Measurements from ENCODE around the gene SASH1.
A peak's percentile ranks its signal among the peaks of the same experiment; 100 is the strongest.

SASH1 gene

DNA sequence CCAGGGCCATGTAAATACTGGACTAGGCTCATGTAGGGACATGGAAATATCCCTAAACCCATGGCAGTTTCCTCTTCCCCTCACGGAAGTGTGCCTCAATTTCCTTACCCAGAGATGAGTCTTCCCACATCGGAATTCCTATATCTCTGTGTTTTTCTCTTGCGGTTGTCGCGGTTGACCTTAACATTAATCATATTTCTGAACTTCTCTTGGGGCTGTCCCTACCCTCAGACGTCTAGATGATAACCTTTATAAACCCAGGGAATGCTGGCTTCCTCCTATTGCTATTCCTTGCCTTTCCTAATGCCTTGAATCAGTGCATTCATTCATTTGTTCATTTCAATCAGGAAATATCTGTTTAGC lies 160.1 kb downstream of the SASH1 start:
- DNase-seq, result no peak

DNA sequence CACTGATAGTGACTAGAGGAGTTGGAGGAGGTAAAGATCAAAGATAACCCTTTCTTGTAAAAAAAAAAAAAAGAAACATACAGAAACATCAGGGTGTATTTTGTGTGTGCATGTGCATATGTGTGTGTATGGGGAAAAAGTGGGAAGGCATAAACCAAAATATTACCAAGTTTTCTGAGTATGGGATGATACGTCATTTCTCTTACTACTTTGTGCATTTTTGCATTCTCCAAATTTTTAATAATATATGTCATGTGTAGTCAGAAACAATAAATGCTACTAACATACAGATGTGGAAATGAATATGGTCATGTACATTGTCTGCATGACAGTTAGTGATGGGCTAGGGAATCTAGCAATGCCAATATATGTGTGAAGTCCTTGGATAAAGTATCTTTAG lies 161.1 kb downstream of the SASH1 start:
- DNase-seq, result no peak

DNA sequence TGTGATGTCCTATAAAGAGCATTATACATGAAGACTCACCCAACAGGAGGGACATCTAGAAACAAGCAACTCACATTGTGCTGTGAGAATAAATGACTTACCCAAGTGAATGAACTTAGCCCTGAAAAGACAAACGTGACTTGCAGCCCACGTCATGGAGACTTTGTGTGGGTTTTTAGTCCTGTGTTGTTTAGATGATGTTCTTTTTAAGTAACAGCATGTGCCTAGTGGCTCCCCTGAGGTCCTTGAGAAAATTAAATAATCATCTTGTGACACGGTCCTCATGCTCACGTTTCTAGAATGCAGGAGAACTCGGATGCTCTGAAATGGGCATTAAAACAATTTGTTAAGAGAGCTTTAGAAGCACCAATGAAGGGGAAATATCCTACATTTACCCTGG lies 165.1 kb downstream of the SASH1 start:
- DNase-seq, result no peak

DNA sequence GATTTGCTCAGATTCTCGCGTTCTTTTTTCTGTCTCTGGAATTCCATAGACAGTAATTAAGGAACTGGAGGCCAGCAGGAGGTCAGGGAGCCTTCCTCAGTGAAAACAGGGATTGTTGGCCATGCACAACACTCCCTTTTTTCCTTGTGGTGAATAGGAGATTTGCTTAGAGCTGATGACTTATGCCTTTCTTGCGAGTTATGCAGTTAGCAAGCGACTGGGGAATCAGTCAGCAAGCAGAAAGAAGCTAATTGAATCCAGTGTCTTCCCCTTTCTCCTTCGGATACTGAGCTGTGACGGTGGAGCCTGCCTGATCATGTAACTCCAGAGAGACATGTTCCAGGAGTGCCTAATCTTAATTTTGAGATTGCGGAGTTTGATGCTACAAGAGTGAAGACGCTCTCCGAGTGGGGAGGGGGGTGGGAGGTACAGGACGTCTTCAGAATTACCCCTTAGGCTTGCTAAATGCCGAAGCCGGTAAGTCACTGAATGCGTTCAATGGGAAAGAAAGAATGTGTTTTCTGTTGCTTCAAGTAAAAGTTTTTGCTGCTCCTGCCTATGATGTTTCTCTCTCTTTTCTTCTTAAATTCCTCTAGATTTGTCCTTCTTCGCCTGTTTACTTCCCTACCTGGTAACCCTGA lies 165.9 kb downstream of the SASH1 start:
- no peak for DNase-seq

DNA sequence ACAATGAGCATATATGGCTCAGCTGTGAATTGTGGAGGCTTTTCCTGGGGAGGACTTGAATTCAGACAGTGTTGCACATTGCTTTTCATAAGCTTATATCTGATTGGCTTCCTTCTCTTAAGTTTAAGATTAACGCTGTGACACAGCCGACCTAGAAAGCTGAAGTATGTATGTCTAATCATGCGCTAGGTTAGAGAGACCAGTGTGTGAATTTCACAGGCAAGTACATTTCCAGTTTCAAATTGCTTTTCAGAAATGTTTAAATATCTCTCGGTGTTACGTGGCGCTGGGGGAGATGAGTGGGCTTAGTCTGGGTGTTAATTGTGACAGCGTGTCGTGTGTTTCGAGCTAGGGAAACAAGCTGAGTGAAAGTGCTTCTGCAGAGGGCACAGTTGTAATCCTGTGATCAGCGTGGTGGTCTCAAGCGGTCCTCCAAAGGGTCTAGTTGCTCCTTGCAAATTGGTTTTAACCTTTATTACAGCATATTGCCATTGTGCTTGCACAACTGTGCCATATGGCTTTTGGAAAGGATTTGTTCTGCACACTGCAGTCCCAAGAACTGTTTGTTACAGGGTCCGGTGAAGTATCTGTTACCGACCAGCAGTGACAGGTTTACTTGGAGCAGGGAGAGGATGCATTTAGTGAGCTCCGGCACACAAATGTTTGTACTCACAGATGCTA lies 166.6 kb downstream of the SASH1 start:
- DNase-seq, result no peak

DNA sequence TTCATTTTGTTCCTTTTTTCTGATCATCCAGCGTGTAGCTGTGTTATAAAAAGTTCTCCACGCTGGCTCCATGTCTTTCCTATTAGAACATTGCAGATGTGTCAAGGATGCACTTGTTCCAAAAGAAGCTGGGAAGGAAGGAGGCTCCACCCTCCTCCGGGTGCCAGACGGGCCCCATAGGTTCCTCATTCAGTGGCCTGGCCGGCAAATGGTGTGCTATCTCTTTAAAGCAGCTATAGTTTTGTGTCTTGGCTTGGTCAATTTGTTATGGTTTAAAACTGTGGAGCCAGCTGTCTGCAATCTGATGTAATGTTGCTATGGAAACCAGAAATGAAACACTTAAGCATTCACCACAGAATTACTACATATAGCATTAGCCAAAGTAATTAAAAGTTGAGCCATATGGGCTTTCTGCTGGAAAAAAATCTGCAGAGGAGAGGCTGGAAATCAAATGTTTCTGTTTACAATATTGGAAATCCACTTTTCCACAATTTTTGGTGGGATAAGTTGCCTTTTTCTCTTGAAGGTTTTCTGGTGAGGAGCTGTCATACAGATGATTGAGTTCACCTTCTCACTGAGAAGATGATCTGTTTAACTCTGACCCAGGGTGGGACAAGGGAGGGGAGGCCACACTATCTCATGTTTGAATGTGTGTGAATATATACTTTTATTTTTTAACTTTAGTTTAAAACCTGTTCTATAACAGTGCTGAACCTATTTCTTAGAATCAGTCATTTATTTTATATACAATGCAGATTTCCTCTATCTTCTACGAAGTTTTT lies 167.4 kb downstream of the SASH1 start:
- DNase-seq, result no peak

DNA sequence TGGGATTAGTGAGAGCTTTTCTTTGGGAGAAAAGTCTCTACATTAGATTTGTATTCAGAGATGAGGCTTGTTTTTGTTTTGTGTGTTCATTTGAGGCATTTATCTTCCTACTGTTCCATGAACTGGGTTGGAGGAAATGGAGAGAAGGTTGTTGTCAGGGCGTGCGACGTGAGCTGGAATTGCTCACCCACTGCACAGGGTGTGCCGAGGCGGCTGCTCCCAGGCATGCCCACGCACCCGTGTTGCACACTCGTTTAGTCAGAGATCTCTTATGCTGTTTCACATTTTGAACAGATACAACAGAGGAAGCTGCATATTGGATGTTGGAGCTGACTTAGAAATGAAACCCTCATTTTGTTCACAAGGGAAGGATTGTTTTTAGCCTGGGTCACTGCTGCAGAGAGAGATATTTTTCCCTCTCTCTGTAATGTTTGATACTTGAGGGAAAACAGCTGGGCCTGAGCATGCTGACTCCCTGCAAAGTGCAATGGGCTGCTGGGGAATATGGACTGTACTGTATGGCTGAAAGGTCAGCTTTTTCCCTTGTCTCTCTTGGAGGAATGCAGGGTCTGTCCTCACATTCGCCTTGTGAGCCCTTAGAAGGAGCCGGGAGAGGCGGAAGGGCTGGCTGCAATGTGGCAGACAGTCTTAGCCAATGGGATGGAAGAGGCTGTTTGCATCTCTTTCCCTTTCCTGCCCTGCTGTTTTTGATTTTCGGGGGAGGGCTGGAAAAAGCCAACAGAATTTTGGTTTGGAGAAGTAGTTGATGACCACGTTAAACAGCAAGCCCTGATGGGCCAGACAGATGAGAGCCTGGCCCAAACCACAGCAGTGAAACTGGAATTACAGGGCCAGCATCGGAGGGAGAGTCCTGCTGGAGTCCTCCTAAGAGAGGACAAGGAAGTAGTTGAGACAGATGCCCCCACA lies 170.8 kb downstream of the SASH1 start:
- DNase-seq, result no peak

DNA sequence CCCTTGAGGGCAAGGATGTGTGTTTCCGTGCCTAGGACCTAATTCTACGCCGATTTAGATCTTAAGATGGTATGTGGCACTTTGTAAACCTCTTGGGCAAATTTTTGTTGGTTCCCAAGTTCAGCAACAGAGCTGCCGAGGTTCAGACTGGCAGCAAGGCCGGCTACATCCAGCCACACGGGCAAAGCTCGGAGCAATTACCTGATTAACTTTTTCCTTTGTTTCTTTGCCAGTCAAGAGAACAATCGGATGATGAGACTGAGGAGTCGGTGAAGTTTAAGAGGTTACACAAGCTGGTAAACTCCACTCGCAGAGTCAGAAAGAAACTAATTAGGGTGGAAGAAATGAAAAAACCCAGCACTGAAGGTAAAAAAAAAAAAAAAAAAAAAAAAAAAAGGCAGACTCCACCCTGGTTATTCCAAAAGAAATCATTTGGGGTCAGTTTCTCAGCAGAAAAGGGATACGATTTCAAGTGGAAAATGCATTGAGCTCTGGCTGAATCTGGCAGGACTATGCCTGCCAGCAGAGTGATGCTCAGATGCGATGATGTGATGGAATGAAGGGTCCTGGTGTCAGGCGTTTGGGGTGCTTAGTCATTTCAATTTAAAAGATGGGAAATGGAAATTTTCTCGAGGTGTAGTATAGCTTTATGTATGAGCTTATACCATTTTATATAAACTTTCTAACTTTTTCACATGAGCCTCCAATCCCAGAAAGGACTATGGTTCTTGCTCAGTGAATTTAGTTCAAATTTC lies 171.6 kb downstream of the SASH1 start:
- no peak for DNase-seq

DNA sequence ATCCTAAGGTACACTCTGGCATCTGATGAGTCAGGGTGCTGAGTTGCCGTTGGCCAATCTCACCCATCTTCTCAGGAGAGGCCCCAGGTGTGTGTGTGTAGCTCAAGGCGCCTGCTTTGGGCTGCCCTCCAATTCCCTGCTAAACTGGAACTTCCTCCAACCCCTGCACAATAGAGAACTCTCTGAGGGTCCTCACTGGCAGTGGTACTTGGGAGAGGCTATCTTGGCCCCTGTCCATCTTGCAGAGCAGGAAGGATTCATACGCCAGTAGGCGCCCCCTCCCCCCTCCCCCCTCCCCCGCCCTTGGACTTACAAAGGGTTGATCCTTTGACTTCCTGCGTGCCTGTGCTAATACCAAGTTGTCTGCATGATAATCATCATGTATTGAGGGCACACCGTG lies 173.6 kb downstream of the SASH1 start:
- no peak for DNase-seq

DNA sequence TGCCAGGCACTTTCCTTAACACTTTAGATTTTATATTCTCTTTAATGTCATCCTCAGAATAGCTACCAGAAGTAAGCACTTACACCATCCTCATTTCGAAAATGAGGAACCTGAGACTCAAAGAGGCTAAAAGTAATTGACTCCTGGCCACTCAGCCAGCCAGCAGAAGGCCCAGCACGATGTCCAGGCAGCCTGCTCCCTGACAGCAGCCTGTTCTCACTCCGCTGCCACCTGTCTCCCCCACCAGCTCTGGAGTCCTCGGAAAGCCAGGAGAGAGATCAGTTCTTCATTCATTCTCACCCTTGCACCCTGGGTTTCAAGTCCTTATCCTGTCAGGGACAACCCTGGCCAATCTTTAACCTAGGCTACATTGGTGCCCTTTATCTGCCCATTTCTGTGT lies 174.0 kb downstream of the SASH1 start:
- DNase-seq, result no peak

DNA sequence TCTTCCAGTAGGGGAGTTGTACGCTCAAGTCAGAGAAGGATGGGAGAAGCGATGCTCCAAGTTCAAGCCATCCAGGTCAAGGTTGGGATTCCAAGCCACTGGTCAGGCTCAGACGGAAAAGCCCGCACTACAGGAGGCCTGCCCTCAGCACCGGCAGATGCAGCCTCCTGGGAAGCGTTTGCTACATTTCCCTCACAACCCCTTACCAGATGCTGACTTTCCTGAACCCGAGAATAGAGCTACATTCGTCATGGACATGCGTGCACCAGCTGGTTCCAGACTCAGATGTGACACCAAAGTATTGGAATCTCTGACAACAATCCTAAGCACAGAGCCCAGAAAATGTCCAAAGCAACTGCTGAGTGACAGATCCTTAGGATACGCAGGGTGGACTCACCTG lies 174.8 kb downstream of the SASH1 start:
- no peak for DNase-seq

DNA sequence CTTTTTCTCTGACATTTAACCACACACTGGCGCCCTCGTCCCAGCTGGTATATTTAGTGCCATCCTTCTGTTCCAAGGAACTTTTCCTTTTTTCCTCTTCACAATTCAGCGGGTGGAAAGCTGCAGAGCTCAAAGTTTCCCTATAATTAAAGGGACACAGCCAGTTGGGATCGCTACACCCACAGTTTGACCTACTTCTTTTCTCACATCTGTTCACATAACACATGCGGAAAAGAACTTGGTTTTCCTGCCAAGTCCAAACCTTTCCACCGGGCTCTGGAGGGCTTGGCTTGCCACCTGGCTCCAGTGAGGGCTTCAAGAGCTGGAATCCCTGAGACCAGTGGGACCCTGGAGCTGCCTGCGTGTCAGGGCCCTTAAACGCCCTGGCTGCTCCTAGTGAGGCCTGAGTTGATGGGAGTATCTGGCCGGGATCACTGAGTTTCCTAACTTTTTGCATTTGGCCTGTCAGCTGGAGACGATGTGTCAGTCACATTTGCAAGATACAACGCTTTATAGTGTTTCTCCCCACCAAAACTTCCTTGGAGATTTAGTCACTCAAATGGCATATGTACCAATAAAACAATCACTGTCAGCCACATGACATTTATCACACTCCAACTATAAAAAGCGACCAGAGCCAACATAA lies 176.0 kb downstream of the SASH1 start:
- DNase-seq, result no peak

DNA sequence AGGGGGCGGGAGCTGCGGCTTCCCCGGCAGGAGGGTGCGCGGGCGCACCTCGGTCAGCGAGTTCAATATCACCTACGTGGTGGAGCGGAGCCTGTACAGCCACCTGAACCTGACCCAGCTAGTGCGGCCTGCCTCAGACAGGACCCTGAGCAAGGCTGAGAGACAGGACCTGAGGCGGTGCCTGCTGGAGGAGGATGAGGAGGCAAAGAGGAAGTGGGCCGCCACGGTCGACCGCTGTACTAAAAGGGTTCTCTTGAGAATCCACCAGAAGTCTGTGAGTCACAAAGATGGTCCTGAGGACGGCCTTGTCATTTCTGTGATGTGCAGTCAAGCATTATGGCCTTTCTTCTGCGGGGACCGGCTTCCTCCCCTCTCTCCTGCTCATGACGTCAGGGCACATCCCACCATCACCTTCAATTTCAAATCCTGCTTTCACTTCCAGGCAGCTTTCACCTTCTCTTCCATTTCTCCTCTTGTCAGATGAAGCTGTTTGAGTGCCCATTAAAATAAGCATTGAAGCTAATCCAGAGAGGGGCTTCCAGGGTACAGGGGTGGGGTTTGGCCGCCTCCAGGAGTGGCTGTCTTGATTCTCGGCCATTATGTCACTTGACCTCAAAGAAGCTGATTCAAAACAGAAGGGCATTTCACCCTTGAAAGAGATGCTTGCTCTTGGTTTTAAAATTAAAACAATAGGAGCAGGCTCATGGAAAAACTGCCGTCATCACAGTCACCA lies 177.6 kb downstream of the SASH1 start:
- no peak for DNase-seq

DNA sequence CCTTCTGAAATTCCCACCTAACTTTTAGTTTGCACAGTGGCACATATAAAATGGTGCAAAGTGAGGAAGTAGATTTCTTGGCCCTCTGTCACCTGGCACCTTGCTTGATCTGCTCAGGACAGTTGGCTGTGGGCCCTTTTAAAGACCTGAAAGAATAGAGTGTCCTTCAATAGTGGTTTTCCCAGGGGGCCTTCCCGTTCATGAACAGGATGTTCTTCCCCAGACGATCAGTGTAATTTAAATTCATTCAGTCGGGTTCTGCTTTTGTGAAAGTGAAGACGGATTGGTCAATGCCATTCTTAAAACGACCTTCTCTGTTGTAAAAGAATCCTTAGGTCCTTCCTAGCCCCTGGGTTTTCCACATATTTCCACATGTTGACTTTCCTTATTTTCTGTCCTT lies 178.5 kb downstream of the SASH1 start:
- DNase-seq, result no peak

DNA sequence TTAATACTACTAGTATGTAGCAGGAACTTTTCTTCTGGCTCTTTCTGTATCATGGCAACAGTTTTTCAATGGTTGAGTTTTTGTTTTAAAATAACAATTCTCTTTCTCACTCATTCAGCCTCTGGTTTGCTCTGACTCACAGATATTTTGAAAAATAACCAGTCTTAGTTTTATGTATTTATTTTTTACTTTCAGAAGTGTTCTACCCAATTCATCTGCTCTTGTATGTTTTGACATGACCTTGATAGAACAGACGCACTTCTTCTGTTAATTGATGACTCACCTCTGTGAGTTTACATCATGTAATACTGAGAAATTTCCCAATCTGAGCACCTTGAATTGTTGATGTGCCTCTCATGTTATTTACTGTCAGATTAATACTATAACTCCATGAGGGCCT lies 178.9 kb downstream of the SASH1 start:
- peak; percentile 52 for DNase-seq

DNA sequence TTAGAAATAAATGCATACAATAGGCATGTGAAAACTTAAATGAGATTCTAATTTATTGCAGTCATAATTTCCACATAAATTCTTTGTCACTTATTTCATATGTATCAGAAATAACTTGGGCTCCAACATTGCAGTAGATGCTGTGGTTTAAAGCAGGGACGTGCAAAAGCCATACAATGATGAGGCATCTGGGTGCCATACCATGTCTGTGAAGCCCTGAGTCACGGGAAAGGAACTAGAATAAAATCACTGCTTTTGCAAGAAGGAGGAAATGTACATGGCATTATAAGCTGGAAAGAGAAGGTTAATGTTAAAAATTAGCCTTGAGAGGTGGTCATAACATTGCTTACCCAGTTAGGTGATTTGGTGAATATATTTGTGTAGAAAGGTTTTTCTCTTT lies 180.4 kb downstream of the SASH1 start:
- DNase-seq, result peak; percentile 14

DNA sequence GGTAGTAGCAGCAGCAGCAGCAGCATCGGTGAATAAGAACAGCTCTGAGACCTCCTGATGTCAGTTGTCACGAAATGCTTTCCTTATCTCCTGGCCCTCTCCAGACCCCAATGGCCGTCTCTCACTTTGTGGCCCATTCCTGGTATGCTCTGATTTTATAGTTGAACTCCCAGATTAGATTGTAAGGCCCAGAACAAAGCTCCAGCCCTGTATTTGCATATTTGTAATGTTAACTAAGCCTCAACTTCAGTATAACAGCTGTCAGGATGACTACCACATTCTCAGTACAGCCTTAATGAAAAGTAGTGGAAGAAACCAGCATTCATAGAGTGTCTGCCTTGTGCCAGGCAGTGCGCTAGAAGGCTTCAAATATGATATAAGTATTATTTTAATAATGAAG lies 180.9 kb downstream of the SASH1 start:
- DNase-seq, result no peak

DNA sequence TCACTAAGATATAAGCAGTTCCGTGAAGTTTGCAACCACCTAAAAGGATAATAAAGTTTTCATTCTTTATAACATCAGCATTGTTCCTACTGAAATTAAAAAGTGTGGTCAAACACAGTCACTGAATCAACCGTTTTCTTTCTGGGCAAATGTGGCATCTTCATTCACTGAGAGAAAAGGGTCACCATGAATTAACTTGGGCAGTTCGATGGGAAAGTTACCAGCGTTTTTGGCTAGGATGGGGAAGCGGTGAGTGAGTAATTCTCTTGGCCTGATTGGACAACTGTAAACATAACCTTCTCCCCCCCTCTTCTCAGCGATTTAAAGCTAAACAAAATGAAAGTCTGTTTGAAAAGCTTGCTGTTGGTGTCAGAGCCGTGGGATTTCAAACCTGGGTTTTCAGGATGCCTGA lies 181.8 kb downstream of the SASH1 start:
- peak; percentile 52 for DNase-seq

DNA sequence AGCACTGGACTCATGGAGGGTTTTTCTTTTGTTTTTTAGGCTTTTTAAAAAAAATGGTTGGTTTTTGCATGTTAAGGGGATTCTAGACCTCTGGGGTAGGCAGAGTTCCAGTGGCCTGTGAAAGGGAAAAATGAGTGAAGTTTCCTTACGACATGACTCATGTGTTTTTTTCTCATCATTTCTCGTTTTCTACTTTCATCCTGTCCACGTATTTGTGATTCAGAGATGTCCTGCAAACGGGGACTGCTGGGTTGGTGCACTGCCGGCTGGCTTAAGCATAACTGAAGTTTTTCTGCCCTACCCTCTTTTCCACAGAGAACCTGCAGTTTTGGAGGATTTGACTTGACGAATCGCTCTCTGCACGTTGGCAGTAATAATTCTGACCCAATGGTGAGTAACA lies 182.3 kb downstream of the SASH1 start:
- peak; percentile 58 for DNase-seq

DNA sequence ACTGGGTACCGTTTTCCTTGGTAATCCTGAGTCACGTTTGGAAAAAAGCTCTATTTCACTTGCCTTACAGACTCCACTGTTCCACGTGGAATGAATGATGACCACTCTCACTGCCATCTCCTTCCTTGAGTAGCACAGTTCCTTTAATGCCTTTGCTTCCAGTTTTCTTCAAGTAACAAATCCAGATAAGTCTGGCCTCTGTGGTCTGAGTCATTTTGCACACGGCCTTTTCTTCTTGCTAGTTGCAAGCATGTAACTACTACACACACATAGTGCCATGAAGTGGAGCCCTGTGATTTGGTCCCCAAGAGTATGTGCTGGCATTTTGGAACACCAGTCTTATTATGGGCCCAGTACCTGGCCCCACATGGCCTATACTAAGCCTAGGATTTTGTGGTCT lies 182.8 kb downstream of the SASH1 start:
- peak; percentile 36 for DNase-seq

DNA sequence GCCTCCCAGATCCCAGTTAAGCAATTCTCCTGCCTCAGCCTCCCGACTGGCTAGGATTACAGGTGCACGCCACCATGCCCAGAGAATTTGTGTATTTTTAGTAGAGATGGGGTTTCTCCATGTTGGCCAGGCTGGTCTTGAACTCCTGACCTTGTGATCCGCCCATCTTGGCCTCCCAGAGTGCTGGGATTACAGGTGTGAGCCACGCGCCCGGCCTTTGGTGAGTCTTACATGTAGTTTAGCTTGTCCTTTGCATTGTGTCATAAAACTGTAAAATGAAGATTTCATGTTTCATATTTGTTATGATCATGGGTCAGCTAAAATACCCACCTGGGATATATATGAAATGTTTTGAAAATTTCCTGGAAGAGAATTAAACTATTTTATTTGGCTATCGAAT lies 183.5 kb downstream of the SASH1 start:
- no peak for DNase-seq
